Activated CD4-positive, alpha-beta T cell treated with anti-CD3 and anti-CD28 coated beads, Interleukin-2, amount 10 ng/mL, durations not matched to agents 7 days and 5 days (primary cell): ENCODE data around the gene RYR3. TPM values are rescaled to one million over a fixed set of nuclear protein-coding genes. Genes with fewer than 3 reads are reported as not detected.

Experiments used
- CTCF ChIA-PET: fragments of 350-600 bp; sonication (Branson Sonifier 250); formaldehyde crosslinking; loops from one replicate; lab custom pipeline; 2021; ENCODE audit warnings: antibody characterized with exemption; lab: Charles Lee
- POLR2A ChIA-PET: fragments of 350-600 bp; sonication (Branson Sonifier 250); formaldehyde crosslinking; loops from one replicate; lab custom pipeline; 2021; ENCODE audit warnings: antibody characterized with exemption; lab: Charles Lee
- DNase-seq: peaks from one replicate; pipeline ENCODE4 v3.0.0-alpha.2; 2020
- H3K27ac Mint-ChIP-seq: one replicate; pipeline ENCODE4 v1.8.0; 2021; ENCODE audit warnings: mild to moderate bottlenecking, moderate library complexity, mixed read lengths
- H3K27me3 Mint-ChIP-seq: one replicate; pipeline ENCODE4 v1.8.0; 2021; ENCODE audit warnings: mixed read lengths
- H3K36me3 Mint-ChIP-seq: one replicate; pipeline ENCODE4 v1.8.0; 2021; ENCODE audit warnings: low read depth, mixed read lengths
- H3K4me1 Mint-ChIP-seq: one replicate; pipeline ENCODE4 v1.8.0; 2021; ENCODE audit warnings: mixed read lengths
- H3K4me3 Mint-ChIP-seq: one replicate; pipeline ENCODE4 v1.8.0; 2021; ENCODE audit warnings: mild to moderate bottlenecking, moderate library complexity, mixed read lengths
- H3K9me3 Mint-ChIP-seq: one replicate; pipeline ENCODE4 v1.8.0; 2021; ENCODE audit warnings: mixed read lengths
- total RNA-seq, 2 experiments: library from RNA; stranded (reverse); gene quantifications; one replicate each; pipeline ENCODE4 v1.2.3, GENCODE V29; 2021

RYR3 gene
- total RNA-seq, 2 experiments from 2014 or later: not detected

DNA sequence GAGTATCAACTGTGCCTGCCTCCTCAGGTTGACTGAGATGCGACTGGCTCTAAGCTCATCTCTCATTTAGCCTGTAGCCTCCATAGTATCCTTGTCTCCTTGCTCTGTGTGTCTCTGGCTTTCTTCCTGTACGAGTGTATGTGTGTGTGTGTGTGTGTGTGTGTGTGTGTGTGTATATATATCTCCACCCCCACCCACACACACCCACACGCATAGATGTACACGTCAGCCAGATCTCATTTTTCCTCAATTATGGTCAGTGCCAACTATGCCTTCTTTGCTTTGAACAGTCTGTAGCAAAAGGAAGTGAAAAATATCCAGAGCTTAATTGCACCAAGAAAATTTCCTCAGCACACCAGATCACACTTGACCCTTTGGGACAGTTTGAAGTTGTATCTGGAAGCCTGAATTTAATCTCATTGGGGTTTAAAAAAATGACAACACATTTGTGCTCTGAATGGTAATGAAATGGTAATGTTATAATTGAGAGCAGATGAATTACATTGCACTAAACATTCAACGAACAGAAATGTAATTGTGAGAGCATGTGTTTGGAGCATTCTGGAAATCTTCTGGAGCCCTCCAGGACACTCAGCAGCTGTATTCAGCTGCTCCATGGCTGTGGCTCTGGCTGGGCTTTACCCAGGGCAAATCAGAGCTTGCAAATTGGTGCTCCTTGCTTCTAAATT, 63.6 kb downstream of the RYR3 start:
- POLR2A ChIA-PET: no interaction called here
- Mint-ChIP-seq H3K27me3 (peaks cover 12% of the 10 kb centered on the region), H3K9me3 (no peaks in the 10 kb centered on the region), H3K4me3 (no peak overlapping the region), H3K36me3 (no peaks in the 10 kb centered on the region), H3K4me1 (no peaks in the 10 kb centered on the region), H3K27ac (no peak overlapping the region)
- CTCF ChIA-PET: no interaction called here
- no peak for DNase-seq

DNA sequence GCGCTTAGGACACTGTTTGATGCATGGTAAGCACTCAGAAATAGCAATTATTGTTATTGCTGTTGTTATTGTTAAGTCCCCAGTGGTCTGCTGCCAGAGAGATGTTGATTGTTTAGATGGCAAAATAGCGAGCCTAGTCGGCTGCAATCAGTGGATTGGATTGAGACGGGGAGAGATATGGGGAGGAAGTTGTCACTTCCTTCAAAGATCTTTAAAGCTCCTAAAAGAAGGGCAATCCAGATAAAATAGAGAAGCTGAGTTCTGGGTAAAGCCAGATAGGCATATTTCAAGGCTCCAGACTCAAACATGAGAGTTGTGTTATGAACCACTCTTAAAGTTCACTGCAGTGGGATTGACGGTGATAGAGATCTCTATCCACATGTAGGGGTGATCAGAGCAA, 64.5 kb downstream of the RYR3 start:
- Mint-ChIP-seq H3K27ac (no peak overlapping the region), H3K27me3 (peaks cover 11% of the 10 kb centered on the region), H3K9me3 (no peaks in the 10 kb centered on the region), H3K4me1 (no peaks in the 10 kb centered on the region), H3K4me3 (no peak overlapping the region), H3K36me3 (no peaks in the 10 kb centered on the region)
- DNase-seq: no peak
- CTCF ChIA-PET: no interaction called here
- POLR2A ChIA-PET: no interaction called here

- no peak for DNase-seq
- no peaks in the 10 kb centered on the region for H3K36me3 Mint-ChIP-seq
- H3K4me3 Mint-ChIP-seq: no peak overlapping the region
- ChIA-PET CTCF (no interaction called here), POLR2A (no interaction called here)
- peaks cover 11% of the 10 kb centered on the region for H3K27me3 Mint-ChIP-seq
- H3K4me1 Mint-ChIP-seq: no peaks in the 10 kb centered on the region
- H3K27ac Mint-ChIP-seq: no peak overlapping the region
- no peaks in the 10 kb centered on the region for H3K9me3 Mint-ChIP-seq
Measured at GRCh38 chr15:33377204-33377603, 66.4 kb downstream of the RYR3 start.

GRCh38 chr15:33378866-33379480, 68.2 kb downstream of the RYR3 start:
- peaks cover 11% of the 10 kb centered on the region for H3K27me3 Mint-ChIP-seq
- POLR2A ChIA-PET: no interaction called here

DNA sequence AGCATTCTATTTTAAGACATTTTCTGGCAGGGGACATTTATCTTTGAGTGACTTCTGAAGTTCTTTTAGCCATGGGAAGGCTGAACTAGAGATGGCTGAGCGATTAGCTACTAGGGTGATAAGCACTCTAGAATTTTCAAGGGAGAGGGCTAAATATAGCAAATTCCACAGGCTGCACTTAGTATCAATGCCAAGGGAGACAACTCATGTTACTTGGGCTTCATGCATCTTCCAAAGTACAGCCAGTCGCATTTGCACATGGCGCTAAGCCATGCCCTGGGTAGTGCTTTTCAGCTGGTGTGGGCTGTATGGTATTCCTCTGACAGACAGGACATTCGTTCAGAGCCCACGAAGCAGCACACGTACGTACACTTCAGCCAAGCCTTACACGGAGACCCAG, 69.6 kb downstream of the RYR3 start:
- DNase-seq: no peak
- Mint-ChIP-seq H3K9me3 (no peaks in the 10 kb centered on the region), H3K4me1 (no peaks in the 10 kb centered on the region), H3K4me3 (no peak overlapping the region), H3K27me3 (peaks cover 3% of the 10 kb centered on the region), H3K36me3 (no peaks in the 10 kb centered on the region), H3K27ac (no peak overlapping the region)
- CTCF ChIA-PET: no interaction called here
- POLR2A ChIA-PET: no interaction called here

More at GRCh38 chr15:33378866-33379480, 68.2 kb downstream of the RYR3 start:
- DNase-seq: no peak
- Mint-ChIP-seq H3K36me3 (no peaks in the 10 kb centered on the region), H3K9me3 (no peaks in the 10 kb centered on the region), H3K27ac (no peak overlapping the region), H3K4me1 (no peaks in the 10 kb centered on the region), H3K4me3 (no peak overlapping the region)
- CTCF ChIA-PET: no interaction called here

GRCh38 chr15:33382491-33382890, 71.7 kb downstream of the RYR3 start:
- H3K4me1 Mint-ChIP-seq: no peaks in the 10 kb centered on the region
- H3K27ac Mint-ChIP-seq: no peak overlapping the region
- DNase-seq: no peak
- ChIA-PET CTCF (no interaction called here), POLR2A (no interaction called here)
- H3K27me3 Mint-ChIP-seq: no peaks in the 10 kb centered on the region
- H3K9me3 Mint-ChIP-seq: no peaks in the 10 kb centered on the region
- H3K36me3 Mint-ChIP-seq: no peaks in the 10 kb centered on the region
- no peak overlapping the region for H3K4me3 Mint-ChIP-seq

GRCh38 chr15:33384307-33384706, 73.5 kb downstream of the RYR3 start:
- CTCF ChIA-PET: no interaction called here

DNA sequence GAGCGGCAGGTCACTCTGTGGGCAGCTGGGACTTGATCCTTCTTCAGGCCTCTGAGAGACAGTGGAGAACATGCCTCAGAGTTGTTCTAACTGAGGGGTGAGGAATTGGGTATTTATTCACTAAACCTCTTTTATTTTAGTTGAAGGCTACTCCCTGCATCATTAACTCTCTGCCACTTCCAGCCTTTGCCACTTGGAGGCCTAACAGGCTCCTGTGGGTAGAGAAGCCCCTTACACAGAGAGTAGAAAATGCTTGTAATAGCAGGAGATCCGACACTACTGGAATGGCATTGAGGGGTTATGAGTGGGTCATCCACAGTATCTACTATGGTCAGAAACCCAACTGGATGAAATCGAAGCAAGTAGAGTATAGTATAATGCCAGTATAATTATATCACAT, 81.7 kb downstream of the RYR3 start:
- no peak overlapping the region for H3K27ac Mint-ChIP-seq
- no peaks in the 10 kb centered on the region for H3K27me3 Mint-ChIP-seq
- no peaks in the 10 kb centered on the region for H3K36me3 Mint-ChIP-seq
- H3K9me3 Mint-ChIP-seq: no peaks in the 10 kb centered on the region
- H3K4me3 Mint-ChIP-seq: no peak overlapping the region
- no peak for DNase-seq
- ChIA-PET CTCF (no interaction called here), POLR2A (no interaction called here)
- H3K4me1 Mint-ChIP-seq: no peaks in the 10 kb centered on the region

More at GRCh38 chr15:33384307-33384706, 73.5 kb downstream of the RYR3 start:
- no peaks in the 10 kb centered on the region for H3K4me1 Mint-ChIP-seq
- DNase-seq: no peak
- H3K9me3 Mint-ChIP-seq: no peaks in the 10 kb centered on the region
- no peak overlapping the region for H3K4me3 Mint-ChIP-seq
- POLR2A ChIA-PET: no interaction called here
- no peak overlapping the region for H3K27ac Mint-ChIP-seq
- no peaks in the 10 kb centered on the region for H3K27me3 Mint-ChIP-seq
- no peaks in the 10 kb centered on the region for H3K36me3 Mint-ChIP-seq

GRCh38 chr15:33393546-33393945, 82.8 kb downstream of the RYR3 start:
- POLR2A ChIA-PET: no interaction called here
- H3K27me3 Mint-ChIP-seq: no peaks in the 10 kb centered on the region
- CTCF ChIA-PET: no interaction called here

GRCh38 chr15:33395321-33395720, 84.6 kb downstream of the RYR3 start:
- Mint-ChIP-seq H3K27me3 (no peaks in the 10 kb centered on the region), H3K9me3 (no peaks in the 10 kb centered on the region), H3K4me1 (no peaks in the 10 kb centered on the region), H3K36me3 (no peaks in the 10 kb centered on the region), H3K4me3 (no peak overlapping the region), H3K27ac (no peak overlapping the region)
- POLR2A ChIA-PET: no interaction called here
- CTCF ChIA-PET: interaction anchor here (1.0 kb wide), 1 partner anchor 25 kb away, joined by 3 read pairs; no protein-coding TSS in a partner anchor
- no peak for DNase-seq

More at GRCh38 chr15:33393546-33393945, 82.8 kb downstream of the RYR3 start:
- DNase-seq: no peak
- H3K4me1 Mint-ChIP-seq: no peaks in the 10 kb centered on the region
- H3K9me3 Mint-ChIP-seq: no peaks in the 10 kb centered on the region
- no peak overlapping the region for H3K4me3 Mint-ChIP-seq
- no peak overlapping the region for H3K27ac Mint-ChIP-seq
- H3K36me3 Mint-ChIP-seq: no peaks in the 10 kb centered on the region

DNA sequence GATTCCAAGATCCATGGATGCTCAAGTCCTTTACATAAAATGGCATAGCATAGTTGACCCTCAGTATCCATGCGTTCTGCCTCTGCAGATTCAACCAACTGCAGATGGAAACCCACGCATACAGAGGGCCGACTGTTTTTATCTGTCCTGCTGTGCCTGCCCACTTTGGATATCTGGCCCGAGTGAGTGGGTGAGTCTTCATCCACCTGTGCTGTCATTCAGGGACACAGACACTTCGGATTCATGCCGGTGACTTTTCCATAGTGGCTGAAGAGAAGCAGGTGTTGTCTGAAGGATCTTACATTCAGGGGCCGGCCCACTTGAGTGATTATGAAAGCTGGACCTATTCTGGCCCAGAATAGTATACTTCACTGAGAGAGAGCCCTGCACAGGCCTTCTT, 85.1 kb downstream of the RYR3 start:
- CTCF ChIA-PET: no interaction called here
- Mint-ChIP-seq H3K4me1 (no peaks in the 10 kb centered on the region), H3K4me3 (no peak overlapping the region), H3K27me3 (no peaks in the 10 kb centered on the region), H3K36me3 (no peaks in the 10 kb centered on the region), H3K9me3 (no peaks in the 10 kb centered on the region), H3K27ac (no peak overlapping the region)
- POLR2A ChIA-PET: no interaction called here
- no peak for DNase-seq

DNA sequence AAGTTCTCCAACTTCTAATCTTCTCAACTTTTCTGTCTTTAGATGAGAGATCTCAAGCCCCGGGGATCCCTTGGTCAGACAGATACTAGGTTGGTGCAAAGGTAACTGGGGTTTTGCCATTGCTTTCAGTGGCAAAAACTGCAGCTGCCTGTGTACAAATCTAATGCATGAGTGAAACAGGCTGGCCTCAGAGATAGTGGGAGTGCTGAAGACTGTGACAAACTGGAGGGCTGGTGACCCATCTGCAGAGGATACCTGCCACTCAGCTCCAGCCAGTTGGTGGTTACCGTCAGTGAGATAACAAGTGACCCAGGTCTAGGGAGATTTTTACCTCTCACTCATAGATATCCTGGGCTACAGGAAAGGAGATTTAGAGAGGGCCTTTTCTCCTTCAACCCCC, 85.7 kb downstream of the RYR3 start:
- H3K4me3 Mint-ChIP-seq: no peak overlapping the region
- CTCF ChIA-PET: no interaction called here
- no peak for DNase-seq
- no peaks in the 10 kb centered on the region for H3K27me3 Mint-ChIP-seq
- no peak overlapping the region for H3K27ac Mint-ChIP-seq
- no peaks in the 10 kb centered on the region for H3K4me1 Mint-ChIP-seq
- no peaks in the 10 kb centered on the region for H3K9me3 Mint-ChIP-seq
- POLR2A ChIA-PET: no interaction called here
- H3K36me3 Mint-ChIP-seq: no peaks in the 10 kb centered on the region

- H3K36me3 Mint-ChIP-seq: no peaks in the 10 kb centered on the region
- no peak for DNase-seq
- H3K27ac Mint-ChIP-seq: no peak overlapping the region
- H3K9me3 Mint-ChIP-seq: no peaks in the 10 kb centered on the region
- no peaks in the 10 kb centered on the region for H3K4me1 Mint-ChIP-seq
- ChIA-PET POLR2A (no interaction called here), CTCF (no interaction called here)
- peaks cover 2% of the 10 kb centered on the region for H3K27me3 Mint-ChIP-seq
- no peak overlapping the region for H3K4me3 Mint-ChIP-seq
Measured at GRCh38 chr15:33398555-33398954, 87.8 kb downstream of the RYR3 start.
